ENCODE data around the gene ZBED3. TPM values are rescaled to one million over a fixed set of nuclear protein-coding genes. Genes with fewer than 3 reads are reported as not detected.
A peak's percentile ranks its signal among the peaks of the same experiment; 100 is the strongest.
"Not testable (repeated sequence)": the region's sequence is repeated elsewhere in the genome, so short reads cannot be mapped to it uniquely, and the experiment has no call there.

Gene ZBED3
- total RNA-seq (2014; rRNA removed; shearing (Covaris generic)): 0.63 and 0.85 TPM in 2 replicates
- 5.8 and 7.3 TPM in 2 replicates for polyA plus RNA-seq (2015; cell fraction: cytosol; rRNA removed)
- polyA plus RNA-seq (2015; cell fraction: nucleus; rRNA removed): 4.7 and 10.2 TPM in 2 replicates

GRCh38 chr5:77086689-77087483, at the start of gene ZBED3:
TSS of gene ZBED3 (minus strand) at chr5:77087285. CDS start at chr5:77077878, 9,407 bp downstream.
- DNase-seq (ENCODE audit: low read depth, low spot score): peak; percentile 81
- in situ Hi-C loops (cut with HindIII; ENCODE audit: low pct_unique_long_range_greater_than_20kb, low sequenced_read_pairs): no loop called here

- DNase-seq (ENCODE audit: low read depth, low spot score): peak; percentile 40
- in situ Hi-C loops (cut with HindIII; ENCODE audit: low pct_unique_long_range_greater_than_20kb, low sequenced_read_pairs): no loop called here
Measured at GRCh38 chr5:77133061-77133758, 46.1 kb upstream of the ZBED3 start.

GRCh38 chr5:77131361-77131760, 44.3 kb upstream of the ZBED3 start:
- no peak for DNase-seq (ENCODE audit: low read depth, low spot score)
- in situ Hi-C loops (cut with HindIII; ENCODE audit: low pct_unique_long_range_greater_than_20kb, low sequenced_read_pairs): no loop called here

- in situ Hi-C loops (cut with HindIII; ENCODE audit: low pct_unique_long_range_greater_than_20kb, low sequenced_read_pairs): no loop called here
- DNase-seq (ENCODE audit: low read depth, low spot score): peak; percentile 41
Measured at GRCh38 chr5:77129391-77129990, 42.4 kb upstream of the ZBED3 start.

- DNase-seq (ENCODE audit: low read depth, low spot score): no peak
- in situ Hi-C loops (cut with HindIII; ENCODE audit: low pct_unique_long_range_greater_than_20kb, low sequenced_read_pairs): no loop called here
Measured at GRCh38 chr5:77128411-77129061, 41.5 kb upstream of the ZBED3 start.

- in situ Hi-C loops (cut with HindIII; ENCODE audit: low pct_unique_long_range_greater_than_20kb, low sequenced_read_pairs): no loop called here
- no peak for DNase-seq (ENCODE audit: low read depth, low spot score)
Measured at GRCh38 chr5:77123057-77123456, 36.0 kb upstream of the ZBED3 start.

- in situ Hi-C loops (cut with HindIII; ENCODE audit: low pct_unique_long_range_greater_than_20kb, low sequenced_read_pairs): no loop called here
- DNase-seq (ENCODE audit: low read depth, low spot score): no peak
Measured at GRCh38 chr5:77120706-77121105, 33.6 kb upstream of the ZBED3 start.

- no peak for DNase-seq (ENCODE audit: low read depth, low spot score)
- in situ Hi-C loops (cut with HindIII; ENCODE audit: low pct_unique_long_range_greater_than_20kb, low sequenced_read_pairs): no loop called here
Measured at GRCh38 chr5:77120086-77120485, 33.0 kb upstream of the ZBED3 start.

- DNase-seq (ENCODE audit: low read depth, low spot score): no peak
- in situ Hi-C loops (cut with HindIII; ENCODE audit: low pct_unique_long_range_greater_than_20kb, low sequenced_read_pairs): no loop called here
Measured at GRCh38 chr5:77117161-77117560, 30.1 kb upstream of the ZBED3 start.

- in situ Hi-C loops (cut with HindIII; ENCODE audit: low pct_unique_long_range_greater_than_20kb, low sequenced_read_pairs); DNase-seq (ENCODE audit: low read depth, low spot score): not testable (repeated sequence)
Measured at GRCh38 chr5:77107035-77107434, 19.9 kb upstream of the ZBED3 start.

- DNase-seq (ENCODE audit: low read depth, low spot score): no peak
- in situ Hi-C loops (cut with HindIII; ENCODE audit: low pct_unique_long_range_greater_than_20kb, low sequenced_read_pairs): no loop called here
Measured at GRCh38 chr5:77104813-77105212, 17.7 kb upstream of the ZBED3 start.

- no peak for DNase-seq (ENCODE audit: low read depth, low spot score)
- in situ Hi-C loops (cut with HindIII; ENCODE audit: low pct_unique_long_range_greater_than_20kb, low sequenced_read_pairs): no loop called here
Measured at GRCh38 chr5:77103457-77103856, 16.4 kb upstream of the ZBED3 start.

- no peak for DNase-seq (ENCODE audit: low read depth, low spot score)
- in situ Hi-C loops (cut with HindIII; ENCODE audit: low pct_unique_long_range_greater_than_20kb, low sequenced_read_pairs): no loop called here
Measured at GRCh38 chr5:77102549-77102948, 15.5 kb upstream of the ZBED3 start.

- DNase-seq (ENCODE audit: low read depth, low spot score): no peak
- in situ Hi-C loops (cut with HindIII; ENCODE audit: low pct_unique_long_range_greater_than_20kb, low sequenced_read_pairs): no loop called here
Measured at GRCh38 chr5:77101298-77101697, 14.2 kb upstream of the ZBED3 start.

GRCh38 chr5:77095189-77095588, 8.1 kb upstream of the ZBED3 start:
- no peak for DNase-seq (ENCODE audit: low read depth, low spot score)
- in situ Hi-C loops (cut with HindIII; ENCODE audit: low pct_unique_long_range_greater_than_20kb, low sequenced_read_pairs): no loop called here

- peak; percentile 16 for DNase-seq (ENCODE audit: low read depth, low spot score)
Measured at GRCh38 chr5:77087484-77088261, 588 bp upstream of the ZBED3 start.

GRCh38 chr5:77086368-77086688, 757 bp downstream of the ZBED3 start:
- in situ Hi-C loops (cut with HindIII; ENCODE audit: low pct_unique_long_range_greater_than_20kb, low sequenced_read_pairs): no loop called here
- DNase-seq (ENCODE audit: low read depth, low spot score): no peak

More at GRCh38 chr5:77087484-77088261, 588 bp upstream of the ZBED3 start:
- in situ Hi-C loops (cut with HindIII; ENCODE audit: low pct_unique_long_range_greater_than_20kb, low sequenced_read_pairs): no loop called here

Measured in SK-MEL-5 (cell line).